ENCODE measurements around the gene GDPD4.

Gene GDPD4

DNA sequence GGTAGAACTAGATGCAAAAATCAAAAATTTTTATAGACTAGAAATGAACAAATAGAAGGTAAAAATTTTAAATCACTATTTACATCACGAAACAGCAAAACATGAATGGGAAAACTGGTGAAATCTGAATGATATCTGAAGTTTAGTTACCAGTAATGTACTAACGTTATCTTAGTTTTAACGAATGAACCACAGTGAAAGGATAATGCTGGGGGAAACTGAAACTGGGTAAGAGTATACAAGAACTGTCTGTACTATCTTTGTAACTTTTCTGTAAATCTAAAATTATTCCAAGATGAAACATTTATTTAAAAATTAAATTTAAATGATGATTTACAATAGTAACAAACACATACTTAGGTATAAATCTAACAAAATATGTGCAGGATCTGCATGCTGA, 7.4 kb downstream of the GDPD4 start:
- no peak for DNase-seq

- DNase-seq: no peak
Measured at GRCh38 chr11:77289737-77290136, 11.7 kb downstream of the GDPD4 start.

DNA sequence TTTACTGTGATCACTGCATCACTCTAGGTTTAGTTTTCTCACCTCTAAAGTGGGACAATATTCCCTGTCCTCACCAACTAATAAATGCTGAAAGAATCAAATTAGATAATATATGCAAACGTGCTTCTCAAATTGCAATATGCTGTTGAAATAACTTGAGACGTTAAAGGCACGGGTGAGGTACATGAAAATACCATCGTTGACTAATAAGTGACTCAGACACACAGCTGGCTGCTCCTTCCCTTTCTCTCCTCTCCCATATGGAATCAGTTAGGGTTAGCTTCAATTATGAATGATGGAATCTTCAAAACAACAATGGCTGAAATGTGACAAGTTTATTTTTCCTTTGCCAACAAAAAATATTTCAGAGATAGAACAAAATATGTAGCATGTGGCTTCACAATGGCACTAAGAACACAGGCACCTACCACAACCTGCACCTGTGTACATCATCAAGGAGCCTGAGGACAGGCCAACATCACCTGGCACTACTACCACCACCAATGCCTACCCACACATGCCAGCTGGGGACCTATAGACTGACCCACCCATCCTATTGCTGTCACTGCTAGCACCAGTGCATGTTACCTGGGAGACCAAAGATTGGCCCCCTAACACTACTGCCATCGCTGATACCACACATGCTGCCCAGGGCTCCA, 13.7 kb downstream of the GDPD4 start:
- no peak for DNase-seq

DNA sequence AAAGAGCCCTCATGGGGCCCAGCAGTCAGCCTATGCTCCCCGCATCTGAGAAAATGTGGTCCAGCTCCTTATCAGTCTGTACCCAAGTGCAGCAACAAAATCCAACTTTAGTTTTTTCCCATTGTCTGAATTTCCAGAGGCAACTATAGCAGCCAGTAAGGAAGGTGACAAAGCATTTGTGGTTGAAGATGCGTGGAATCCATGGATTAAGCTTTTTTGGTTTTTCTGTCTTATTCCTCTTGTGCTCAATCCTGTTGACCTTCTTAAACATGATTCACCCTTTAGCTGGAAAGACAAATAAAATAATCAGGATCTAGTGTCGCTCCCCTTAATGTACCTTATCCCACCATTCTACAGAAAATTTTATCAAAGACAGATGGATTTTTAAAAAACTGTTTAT, 14.3 kb downstream of the GDPD4 start:
- no peak for DNase-seq

DNA sequence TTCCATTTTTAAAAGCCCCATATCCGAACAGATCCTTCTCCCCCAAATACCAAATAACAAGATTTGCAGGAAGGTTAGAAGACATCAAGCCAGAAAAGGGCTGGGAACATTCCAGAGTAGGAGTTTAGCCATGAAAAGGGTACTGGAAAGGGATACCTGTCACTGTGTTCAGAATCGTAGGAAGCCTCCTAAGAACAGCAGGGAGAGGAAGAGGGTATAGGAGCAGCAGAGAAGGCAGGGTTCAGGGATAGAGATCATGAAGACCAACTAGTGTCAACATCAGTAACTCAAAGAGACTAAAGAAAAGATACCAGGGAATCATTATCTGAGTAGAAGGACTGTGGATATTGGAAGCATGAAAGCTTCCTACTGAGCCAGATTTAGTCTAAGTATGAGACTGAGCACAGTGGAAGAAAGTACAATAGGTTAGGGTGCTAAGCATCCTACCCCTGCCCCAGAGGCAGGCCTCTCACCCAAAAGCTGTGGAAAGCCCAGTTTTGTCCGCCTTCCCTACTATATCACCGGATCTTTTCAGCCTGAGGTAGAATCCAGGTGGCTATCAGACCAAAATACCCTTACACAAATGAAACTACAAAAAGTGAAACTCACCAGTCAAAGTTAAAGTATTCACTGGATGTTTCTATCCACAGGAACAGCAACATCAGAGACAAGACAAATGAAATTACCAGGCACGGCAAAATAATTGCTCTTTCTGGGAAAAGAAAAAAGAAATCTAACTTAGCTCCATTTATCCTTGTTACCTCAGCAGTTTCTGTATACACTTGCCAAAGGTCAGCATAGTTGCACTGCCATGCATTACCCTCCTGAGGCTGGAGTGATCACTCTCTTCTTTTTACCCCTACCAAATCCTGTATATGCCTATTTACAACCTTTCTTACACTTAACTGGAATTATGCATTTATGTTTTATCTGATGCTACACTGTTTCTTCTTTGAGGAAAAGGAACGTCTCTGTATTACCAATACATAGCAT, 16.7 kb downstream of the GDPD4 start:
- no peak for DNase-seq

GRCh38 chr11:77283101-77283500, 18.4 kb downstream of the GDPD4 start:
- no peak for DNase-seq

DNA sequence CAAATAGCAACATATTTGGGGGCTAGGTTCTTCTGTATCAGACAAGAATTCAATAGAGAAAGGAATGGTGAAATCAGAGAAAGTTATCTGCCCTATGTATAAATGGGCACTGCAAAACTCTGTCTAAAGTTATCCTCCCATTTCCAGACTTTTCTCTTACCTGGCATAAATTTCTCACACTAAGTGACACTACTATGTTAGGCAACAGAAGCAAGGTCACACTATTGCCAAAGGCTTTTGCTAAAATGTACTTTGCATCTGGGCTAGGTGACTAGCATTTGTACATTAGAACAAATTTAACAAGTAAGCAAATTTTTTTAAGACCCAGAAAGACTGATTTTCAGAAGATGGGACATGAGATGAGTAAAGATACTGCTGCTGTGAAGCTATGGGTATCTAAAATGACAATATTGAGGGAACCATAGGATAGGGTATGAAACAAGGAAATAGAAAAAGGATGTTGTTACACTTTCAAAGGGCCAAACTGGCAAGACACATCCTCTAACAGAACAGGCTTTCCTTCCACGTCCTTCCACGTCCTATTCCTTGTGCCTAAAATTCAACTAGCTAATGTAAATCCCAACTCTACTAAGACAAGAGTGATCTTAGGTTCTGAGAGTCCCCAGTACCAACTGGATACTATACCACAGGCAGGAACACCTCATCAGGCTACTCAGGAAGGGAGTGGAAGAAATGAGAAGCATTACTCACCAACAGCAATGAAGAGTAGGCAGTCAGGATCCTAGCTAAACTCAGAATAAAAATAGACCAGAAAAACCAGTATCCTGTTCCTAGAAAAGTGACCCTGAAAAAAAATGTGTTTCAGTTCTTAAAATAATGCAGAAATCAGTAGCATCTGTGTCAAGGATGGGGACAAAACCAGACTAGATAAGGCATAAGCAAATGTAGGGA, 22.6 kb downstream of the GDPD4 start:
- DNase-seq: peak; percentile 33

GRCh38 chr11:77276271-77276670, 25.2 kb downstream of the GDPD4 start:
- no peak for DNase-seq

DNA sequence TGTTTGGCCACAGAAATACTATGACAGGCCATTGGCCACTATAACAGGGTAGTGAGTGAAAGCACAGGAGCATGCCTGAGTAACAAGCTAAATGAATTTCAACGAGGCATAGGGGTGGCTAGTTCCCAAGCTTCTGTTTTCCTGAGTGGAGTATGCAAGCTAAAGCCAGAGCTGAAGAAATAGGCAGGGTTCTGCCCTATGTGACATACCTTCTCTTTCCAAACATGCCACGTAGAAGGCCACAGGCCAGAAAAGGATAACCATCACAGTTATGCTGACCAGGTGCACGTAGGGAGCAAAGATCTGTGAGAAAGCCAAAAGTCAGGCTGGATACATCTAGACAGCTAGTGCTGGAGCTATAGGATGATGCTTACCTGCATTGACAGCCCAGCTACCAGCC, 30.6 kb downstream of the GDPD4 start:
- DNase-seq: no peak

- DNase-seq: no peak
Measured at GRCh38 chr11:77269484-77270123, 31.9 kb downstream of the GDPD4 start.

DNA sequence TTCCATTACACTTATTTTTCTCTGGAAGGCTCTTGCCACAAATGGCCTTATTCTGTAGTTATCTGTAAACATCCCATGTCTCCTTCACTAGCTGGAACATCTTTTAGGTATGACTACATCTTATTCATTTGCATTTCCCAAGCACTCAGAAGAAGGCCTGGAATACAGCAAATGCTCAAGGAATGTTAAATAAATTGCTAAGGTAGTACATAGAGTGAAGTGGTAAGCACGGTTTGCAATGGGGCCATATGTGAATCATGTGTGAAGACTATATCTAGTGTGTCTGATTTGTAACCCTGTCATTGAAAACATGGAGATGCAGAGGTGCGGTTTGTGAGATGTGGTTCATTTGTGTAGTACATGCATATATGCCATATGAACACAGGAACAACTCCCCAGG, 33.5 kb downstream of the GDPD4 start:
- DNase-seq: no peak

DNA sequence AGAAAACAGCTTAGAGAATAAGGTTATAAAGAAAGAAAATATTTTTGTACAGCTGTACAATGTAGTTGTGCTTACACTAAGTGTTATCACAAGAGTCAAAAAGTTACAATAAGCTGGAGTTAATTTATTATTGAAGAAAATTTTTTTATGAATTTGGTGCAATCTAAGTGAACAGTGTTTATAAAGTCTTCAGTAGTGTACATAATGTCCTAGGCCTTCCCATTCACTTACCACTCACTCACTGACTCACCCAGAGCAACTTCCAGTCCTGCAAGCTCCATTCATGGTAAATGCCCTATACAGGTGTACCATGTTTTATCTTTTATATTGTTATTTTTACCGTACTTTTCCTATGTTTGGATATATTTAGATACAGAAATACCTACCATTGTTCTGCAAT, 34.7 kb downstream of the GDPD4 start:
- DNase-seq: no peak

- no peak for DNase-seq
Measured at GRCh38 chr11:77262803-77263202, 38.7 kb downstream of the GDPD4 start.

- DNase-seq: no peak
Measured at GRCh38 chr11:77259641-77260040, 41.8 kb downstream of the GDPD4 start.

DNA sequence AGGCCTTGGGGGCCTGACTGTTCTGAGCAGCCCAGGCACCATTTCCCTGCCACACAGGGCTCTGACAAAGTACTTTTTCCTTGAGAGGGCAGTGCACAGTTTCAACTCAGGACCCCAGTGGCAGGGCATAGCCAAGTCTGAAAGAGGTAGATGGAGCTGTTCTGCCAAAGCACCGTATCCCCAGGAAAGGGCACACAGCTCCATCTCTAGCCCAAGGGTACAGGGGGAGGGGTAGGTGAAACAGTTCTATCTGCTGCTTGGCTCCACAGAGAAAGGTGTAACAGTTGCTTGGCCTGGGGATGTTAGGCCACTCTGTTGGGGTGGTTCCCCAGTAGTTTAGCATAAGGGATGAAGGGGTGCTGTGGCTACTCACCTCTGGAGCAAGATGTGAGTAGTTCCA, 47.8 kb downstream of the GDPD4 start:
- no peak for DNase-seq

DNA sequence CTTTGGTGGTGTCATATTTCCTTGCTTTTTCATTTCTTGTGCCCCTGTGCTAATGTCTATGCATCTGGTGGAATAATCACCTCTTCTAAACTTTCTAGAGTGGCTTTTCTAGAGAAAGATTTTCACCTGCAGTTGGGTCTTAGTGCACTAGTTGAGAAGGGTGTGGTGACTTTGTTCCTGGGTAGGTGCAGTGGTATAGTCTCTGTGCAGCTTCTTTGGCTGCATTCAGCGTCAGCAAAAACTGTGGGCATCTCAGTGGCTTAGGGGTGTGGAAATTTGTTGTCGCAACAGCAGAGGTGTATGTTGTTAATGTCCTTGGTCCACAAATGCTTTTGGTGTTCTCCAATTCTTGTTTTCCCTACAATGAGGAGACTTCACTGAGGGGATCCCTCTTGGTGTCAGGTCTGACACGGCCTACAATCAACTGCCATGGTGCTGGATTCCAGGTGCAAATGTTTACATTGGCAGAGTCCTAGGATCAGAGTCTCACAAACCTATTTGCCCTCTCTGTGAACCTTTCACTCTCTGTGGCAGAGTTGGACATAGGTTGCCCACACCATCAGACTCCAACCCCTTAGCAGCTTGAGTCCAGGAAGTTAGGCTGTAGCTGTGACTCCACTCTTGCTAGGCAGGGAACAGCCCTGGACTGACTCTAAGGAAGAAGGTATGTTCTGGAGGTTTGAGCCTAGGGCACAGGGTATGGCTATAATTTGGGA, 48.8 kb downstream of the GDPD4 start:
- DNase-seq: no peak

- no peak for DNase-seq
Measured at GRCh38 chr11:77250881-77251640, 50.4 kb downstream of the GDPD4 start.

DNA sequence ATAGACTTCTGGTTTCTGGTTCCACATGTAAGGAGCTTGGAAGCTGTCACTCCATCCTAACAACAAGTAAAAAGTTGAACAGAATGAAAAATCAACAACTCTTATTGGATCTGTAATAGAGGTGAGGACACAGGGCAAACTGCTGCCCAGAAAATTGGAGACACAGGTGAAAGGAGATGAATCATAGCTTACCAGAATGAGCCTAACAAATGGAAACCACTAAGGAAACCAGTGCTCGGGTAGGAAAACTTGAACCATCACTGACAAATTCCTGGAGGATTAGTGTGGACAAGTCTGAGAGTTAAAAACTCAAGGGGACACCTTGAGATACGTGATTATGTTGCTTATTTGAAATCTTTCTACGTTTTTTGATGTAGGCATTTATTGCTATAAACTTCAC, 52.1 kb downstream of the GDPD4 start:
- no peak for DNase-seq

DNA sequence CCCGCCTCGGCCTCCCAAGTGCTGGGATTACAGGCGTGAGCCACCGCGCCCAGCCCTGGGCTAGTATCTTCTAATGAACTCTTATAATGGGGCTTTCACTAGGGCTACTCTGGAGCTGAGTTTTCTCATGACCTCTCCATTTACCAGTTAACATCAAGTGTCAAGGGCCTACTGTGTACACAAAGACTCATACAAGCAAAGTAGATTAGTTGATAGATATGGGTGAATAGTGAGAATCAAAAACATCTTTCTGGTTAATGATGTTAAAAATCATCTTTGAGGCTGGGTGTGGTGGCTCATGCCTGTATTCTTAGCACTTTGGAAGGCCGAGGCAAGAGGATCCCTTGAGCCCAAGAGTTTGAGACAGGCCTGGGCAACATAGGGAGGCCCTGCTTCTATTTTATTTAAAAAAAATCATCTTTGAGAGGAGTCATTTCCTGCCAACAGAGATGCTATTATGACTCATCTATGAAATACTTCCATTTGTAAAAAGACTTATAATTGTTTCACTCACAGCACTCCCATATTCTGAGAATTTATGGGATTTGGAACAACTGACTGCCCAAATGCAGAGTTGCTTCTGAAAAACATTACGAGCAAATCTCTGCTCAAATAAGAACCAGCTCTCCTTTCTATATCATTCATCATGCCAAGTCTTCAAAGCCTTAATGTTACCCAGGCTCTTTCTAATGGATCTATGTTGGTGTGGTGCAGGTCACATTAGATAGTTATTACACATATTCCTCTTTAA, 57.0 kb downstream of the GDPD4 start:
- DNase-seq: no peak

DNA sequence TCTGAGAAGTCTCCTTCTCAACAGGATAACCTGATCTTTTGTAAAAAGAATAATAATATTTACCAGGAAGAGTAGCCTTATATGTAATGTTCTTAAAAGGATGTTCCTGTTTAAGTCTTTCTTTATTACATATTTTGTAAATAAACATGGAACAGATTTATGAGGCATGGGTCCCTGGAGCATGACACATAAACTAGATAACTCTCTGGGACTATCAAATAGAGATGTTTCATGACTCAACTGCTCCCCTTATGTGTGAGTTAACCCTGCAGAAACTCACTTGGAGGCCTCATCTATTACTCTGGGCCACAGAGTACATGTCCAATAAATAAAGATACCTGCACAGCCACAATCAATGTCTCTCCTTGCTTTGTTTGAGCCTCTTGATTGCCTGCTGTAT, 64.6 kb downstream of the GDPD4 start:
- DNase-seq: no peak
